Fibroblast of mammary gland (primary cell): ENCODE data around the gene IL2RA.
A peak's percentile ranks its signal among the peaks of the same experiment; 100 is the strongest.
"Not testable (repeated sequence)": the region's sequence is repeated elsewhere in the genome, so short reads cannot be mapped to it uniquely, and the experiment has no call there.

Experiments used
- DNase-seq: peaks from one replicate; pipeline ENCODE4 v3.0.0-alpha.2; 2010; ENCODE audit warnings: low read depth
- H3K4me3 ChIP-seq: 2 replicates; pipeline ENCODE4 v1.5.1; 2011; ENCODE audit warnings: low read depth, mild to moderate bottlenecking, low read length, moderate library complexity; ENCODE audit not compliant: control insufficient read depth
- TF ChIP-seq, protein P1 (sequence below): conservative IDR thresholded peaks from 2 replicates; pipeline ENCODE4 v1.5.1; 2011; ENCODE audit warnings: low read depth, low read length, inconsistent platforms; ENCODE audit not compliant: control insufficient read depth, insufficient read depth

IL2RA gene

DNA sequence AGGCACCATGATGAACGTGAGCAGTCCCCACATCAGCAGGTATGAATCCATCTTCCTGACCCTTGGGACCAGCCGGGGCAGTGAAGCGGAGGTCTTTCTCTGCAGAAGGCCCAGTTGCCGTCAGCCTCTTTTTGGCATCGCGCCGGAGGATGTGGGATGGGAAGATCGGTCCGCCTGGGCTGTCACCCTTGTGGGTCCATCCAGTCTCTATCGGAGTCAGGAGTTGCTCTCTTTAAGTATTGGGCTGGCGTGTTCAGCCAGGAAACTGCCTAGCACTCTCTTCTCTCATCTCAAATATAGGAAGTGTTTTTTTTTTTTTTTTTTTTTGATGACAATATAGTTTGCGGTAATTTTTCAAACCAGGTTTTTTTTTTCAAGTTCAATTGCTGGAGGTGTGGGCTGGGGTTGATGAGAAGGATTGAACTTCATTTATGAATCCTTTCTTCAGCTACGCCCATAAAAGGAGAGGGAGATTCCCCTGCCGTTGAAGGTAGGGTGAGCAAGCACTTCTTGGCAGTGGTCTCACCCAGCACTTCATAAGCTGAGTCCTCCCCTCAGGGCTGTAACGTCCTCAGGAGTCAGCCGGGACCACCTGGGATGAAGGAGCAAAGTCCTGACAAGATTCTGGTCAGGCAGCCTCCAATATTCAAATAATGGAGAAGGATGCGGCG is at the start of gene IL2RA:
Gene IL2RA (minus strand): TSS at position 267 of the 671 bp plus-strand sequence. CDS start 216 bp downstream, at position 51.
- TF ChIP-seq, protein P1, sequence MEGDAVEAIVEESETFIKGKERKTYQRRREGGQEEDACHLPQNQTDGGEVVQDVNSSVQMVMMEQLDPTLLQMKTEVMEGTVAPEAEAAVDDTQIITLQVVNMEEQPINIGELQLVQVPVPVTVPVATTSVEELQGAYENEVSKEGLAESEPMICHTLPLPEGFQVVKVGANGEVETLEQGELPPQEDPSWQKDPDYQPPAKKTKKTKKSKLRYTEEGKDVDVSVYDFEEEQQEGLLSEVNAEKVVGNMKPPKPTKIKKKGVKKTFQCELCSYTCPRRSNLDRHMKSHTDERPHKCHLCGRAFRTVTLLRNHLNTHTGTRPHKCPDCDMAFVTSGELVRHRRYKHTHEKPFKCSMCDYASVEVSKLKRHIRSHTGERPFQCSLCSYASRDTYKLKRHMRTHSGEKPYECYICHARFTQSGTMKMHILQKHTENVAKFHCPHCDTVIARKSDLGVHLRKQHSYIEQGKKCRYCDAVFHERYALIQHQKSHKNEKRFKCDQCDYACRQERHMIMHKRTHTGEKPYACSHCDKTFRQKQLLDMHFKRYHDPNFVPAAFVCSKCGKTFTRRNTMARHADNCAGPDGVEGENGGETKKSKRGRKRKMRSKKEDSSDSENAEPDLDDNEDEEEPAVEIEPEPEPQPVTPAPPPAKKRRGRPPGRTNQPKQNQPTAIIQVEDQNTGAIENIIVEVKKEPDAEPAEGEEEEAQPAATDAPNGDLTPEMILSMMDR, result no peak
- DNase-seq, result no peak
- no peak within 1 kb of the TSS for H3K4me3 ChIP-seq

DNA sequence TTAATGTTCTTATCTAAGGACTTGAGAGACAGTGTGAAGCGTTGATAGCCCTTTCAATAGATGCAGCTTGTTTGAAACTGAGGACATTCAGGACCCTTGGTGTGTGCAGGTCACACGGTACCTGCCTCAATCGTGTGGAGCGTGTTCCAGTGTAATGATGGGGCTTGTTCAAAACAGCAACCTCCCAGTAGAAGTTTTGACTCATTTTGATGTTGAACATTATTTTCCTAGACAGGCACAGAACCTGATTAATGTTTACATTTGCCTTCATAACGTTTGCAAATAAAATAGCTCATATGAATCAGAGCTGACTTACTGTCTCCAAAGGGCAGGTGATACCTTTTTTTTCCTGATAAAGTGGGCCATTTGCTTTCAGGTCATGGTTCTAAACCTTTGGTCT is 48.0 kb upstream of the IL2RA start:
- no peak overlapping the region for H3K4me3 ChIP-seq
- TF ChIP-seq, protein P1, result no peak
- no peak for DNase-seq

DNA sequence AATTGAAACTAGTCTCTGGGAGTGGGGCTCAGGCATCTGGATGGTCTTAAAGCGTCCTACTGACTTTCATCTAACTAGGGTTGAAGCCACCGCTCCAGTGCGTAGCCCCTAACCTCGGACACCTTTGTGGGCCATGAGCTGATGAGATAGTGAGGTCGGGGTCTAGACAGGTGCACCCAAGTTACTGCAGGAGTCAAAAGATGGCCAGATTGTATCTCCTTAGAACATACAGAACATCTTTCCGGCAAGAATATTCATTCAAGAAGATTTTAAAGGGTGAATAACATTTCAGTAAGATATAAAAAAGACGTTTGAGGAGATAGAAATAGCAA is 47.2 kb upstream of the IL2RA start:
- H3K4me3 ChIP-seq, result no peak overlapping the region
- TF ChIP-seq, protein P1, result no peak
- DNase-seq, result no peak

DNA sequence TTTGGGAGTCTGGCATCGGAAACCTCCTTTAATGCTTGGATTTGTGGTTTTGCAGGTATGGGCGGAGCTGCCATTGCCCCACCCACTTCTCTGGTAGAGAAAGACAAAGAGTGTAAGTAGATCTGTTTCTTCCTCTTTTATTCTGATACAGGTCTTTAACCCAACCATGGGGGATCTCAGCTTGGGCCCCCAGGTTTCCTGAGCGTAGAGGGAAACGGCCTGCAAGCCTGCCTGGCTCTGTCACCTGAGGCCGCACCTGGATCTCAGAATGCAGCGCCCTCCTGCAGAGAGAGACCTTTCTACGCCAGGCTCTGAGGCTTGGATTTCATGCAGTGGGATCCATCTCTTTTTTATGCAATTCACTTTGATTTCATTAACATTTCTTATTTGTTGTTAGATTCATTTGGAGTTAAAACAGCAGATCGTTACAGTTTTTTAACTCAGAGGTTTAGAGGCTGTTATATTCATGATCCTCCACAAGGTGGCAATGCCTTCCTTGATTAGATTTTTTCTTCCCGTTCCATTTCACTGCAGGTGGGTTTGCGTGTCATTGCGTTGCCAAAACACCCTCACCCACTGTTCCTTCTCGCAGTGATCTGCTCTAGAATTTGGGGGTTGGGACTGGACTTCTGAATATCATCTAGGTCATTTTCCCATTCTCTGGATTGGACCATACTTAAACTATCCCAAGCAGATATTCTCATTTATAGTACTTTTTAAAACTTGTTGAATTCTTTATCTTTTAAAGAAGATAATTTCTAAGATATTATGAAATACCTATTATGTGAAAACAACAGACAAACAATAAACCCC is 46.7 kb upstream of the IL2RA start:
- TF ChIP-seq, protein P1, result peak; percentile 71
- peak; percentile 59 for DNase-seq
- no peak overlapping the region for H3K4me3 ChIP-seq

DNA sequence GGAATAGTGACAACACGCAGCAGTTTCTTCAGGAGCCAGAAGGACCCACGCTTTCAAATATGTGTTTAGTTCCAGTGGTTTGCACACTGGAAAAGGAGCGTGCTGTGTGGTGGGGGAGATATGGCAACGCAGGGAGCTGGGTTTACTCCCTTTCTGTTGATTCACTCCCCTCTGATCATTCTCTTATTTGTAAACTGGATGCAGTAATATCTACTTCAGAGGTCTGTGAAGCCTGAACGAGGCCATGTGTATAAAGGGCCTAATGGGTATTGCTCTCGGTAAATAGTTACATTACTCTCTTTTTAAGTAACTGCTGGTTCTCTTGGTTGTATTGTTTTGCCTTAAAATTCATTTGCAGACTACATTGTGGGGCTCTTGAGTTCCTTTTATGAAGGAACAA is 45.9 kb upstream of the IL2RA start:
- H3K4me3 ChIP-seq, result no peak overlapping the region
- no peak for DNase-seq
- TF ChIP-seq, protein P1, result no peak

DNA sequence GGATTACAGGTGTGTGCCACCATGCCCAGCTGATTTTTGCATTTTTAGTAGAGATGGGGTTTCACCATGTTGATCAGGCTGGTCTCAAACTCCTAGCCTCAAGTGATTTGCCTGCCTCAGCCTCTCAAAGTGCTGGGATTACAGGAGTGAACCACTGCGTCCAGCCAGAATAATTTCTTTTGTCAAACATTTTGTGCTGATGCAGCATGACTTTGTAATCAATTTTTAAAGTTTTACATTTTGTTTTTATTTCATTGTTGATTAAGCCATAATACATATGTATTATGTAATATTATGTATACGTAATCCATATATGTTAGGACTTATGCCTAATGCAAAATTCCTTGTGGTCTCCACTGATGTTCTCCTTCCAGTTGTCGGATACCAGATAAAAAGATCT is 45.4 kb upstream of the IL2RA start:
- not testable (repeated sequence) for DNase-seq, H3K4me3 ChIP-seq

DNA sequence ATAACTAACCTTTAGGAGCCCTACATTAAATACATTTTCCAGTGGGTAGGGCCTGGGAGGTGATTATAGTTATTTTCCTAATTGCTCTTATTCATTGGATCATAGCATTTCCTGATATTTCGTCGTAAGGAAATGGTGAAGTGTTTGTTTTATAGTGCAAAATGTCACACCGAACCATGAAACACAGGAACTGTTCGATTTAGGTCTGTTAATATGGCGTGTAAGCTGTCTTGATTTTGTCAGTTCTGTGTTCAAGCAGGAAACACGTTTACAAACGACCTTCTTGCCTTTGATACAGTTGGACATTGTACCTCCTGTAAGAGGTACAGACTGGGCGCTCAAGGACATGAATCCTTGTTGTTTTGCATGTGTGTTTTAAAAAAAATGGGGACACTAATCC is 41.4 kb upstream of the IL2RA start:
- TF ChIP-seq, protein P1, result no peak
- no peak for DNase-seq
- no peak overlapping the region for H3K4me3 ChIP-seq
